GM18870 (cell line): ENCODE measurements around the gene SLIT3.

Source experiments
- ATAC-seq: cut with Tn5 transposase; IDR thresholded peaks from one replicate; pipeline ENCODE4 v1.9.1; 2021; ENCODE audit warnings: moderate library complexity; ENCODE audit not compliant: unreplicated experiment

Gene SLIT3

DNA sequence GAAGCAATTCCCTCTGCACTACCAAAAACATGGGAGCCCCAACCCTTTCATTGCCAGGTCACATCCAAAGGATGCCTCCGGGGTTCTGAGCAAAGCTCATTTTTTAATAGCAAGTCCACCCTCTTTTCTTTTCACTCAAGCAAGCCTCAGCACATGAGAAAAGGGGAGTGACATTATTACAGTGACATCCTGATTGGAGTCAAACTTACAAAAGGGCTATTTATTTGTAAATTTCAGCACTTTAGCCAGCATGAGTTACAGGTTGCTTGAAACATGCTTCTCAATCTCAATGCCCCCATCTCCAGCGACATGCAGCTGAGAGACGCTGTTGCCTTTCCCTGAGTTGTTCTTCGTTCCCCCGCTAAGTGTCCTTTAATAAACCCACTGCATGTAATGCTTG is 483.3 kb downstream of the SLIT3 start:
- ATAC-seq: no peak

DNA sequence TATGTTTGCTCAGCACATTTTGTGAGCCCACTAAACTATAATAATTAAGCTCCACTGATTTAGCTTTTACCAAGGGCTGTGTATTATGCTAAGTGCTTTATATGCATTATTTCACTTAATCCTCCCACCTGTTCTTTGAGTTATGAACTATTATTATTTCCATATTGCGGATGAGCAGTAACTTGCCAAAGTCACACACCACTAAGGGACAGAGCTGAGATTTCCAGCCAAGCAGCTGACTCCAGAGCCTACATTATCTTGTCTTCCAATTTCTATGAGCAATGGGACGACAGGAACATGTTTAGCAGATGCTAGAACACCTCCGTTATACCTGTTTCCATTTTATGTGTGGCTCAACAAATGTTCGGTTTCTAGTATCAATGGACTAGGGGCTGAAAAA is 484.3 kb downstream of the SLIT3 start:
- no peak for ATAC-seq

DNA sequence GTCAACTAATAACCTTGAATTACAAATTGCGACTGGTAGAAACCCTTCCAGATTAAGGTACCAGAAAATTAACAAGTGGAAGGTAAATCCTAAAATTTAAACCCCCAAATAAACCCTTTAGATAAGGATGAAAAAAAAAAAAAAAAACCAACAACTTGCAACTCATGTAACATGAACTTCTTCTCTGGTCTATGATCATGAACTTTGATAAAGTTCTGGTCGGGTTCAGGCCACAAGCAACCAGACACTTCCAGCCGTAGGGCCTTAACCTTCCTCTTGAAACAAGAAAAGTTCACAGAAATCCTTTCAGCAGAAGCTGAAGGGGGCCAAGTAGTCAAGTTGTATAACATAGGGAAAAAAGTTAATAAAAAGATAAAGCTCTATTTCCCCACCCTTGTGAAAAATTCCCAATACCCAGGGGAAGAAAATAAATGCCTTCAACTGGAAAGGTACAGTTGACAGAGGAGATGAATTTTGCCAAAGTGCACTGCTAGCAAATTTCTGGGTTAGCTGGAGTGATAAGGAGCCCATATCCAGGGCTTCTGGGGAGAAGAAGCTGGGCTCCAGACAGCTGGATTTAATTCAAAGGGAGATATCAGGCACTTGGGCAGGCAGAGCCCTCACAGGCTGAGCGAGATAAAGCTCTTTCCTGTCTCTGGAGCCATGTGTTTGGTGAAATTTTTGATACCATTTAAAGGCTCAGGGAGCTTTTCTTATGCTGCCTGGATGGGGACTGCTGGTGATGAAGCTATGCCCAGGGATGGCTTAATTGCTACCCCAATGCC is 487.6 kb downstream of the SLIT3 start:
- no peak for ATAC-seq

DNA sequence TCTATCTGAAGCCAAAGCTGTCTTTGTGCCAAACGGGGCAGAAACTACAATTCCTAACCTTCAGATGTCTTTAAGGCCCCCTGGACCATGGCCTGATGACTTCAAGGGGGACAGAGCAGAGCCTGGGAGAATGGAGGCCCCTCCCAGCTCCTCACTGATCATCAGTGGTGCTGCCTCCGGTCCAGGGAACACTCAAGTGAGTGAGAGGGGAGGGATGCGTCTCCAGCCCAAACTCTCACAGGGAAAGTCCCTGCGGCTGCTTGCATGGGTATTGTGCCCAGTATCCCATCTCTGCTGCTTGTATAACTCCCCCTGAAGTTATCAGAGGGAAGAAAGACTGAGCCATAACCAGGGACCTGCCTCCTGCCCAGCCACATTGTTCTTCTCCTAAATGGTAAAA is 490.3 kb downstream of the SLIT3 start:
- ATAC-seq: no peak

DNA sequence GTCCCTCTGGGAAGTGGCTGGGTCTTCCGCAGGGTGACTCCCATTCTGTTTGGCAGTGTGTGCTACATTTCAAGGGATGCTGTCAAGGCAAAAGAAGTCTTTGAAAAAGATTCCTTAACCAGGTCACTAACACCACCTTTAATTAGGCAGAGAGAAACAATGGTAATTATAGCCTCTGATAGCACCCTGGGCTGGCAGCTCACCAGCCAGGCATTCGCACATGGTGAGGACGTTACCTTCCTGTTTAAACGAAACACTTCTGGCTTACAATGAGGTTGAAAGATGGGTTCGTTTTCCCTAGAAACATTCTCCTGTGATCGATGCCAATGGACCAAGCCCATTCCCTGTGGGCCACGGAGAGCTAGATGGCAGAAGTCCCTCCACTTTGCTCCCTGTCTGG is 491.7 kb downstream of the SLIT3 start:
- ATAC-seq: no peak

DNA sequence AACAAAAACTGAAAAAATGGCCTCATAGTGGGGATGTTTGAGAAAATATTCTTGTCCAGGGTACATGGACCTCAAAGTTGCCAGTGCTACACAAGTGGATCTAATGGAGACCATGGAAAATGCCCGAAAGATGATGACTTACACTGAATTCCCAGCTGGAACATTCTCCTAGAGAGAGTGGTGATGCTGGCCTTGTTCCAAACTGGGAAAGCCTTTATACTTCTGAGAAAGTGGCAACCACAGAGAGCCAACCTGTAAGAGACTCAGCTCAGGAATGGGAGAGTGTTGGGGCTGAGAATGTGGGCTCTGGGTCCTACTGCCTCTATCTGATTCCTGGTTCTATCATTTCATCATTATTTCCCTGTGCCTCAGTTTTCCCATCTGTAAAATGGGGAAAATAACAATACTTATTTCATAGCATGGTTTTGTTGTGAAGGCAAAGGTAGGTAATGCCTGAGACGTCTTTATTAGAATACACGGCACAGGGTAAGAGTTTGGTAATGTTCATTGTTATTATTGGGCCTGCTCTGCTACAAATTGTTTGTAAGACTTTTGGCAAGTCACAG is 492.8 kb downstream of the SLIT3 start:
- ATAC-seq: no peak

DNA sequence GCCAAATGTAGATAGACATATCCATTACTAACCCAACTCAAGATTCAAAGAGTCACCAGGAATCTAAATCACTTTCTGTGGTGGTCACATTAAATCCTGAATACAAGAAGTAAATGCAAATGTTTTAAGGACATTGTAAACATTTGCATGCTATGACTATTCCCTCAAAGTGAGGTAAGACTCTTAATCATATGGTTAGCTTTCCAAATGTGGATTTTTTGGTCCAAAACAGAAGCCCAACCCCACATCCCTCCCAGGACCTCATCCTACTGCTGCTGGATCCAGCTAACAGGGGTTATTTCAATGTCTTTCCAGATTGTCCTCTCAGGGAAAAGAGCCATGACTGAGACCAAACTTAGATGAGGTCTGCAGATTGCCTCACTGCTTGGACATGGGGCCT is 493.7 kb downstream of the SLIT3 start:
- ATAC-seq: no peak

DNA sequence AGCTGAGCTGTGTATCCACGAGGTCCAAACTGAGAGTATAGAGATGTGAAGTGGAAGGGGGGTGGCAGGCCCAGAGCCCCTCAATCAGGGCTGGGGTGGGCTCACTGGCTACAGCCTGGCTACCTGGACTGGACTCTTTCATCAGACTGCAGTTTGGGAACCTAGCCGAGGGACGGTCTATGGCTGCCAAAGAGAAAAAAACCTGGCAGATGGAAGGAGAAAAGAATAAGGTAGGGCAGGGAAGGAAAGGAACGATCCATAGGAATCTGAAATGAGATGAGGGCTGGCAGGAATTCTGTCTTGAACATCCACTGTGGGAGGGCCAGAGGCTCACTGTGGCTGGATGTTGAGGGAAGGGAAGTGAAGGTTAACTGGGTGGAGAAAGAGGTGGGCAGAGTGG is 497.4 kb downstream of the SLIT3 start:
- no peak for ATAC-seq

DNA sequence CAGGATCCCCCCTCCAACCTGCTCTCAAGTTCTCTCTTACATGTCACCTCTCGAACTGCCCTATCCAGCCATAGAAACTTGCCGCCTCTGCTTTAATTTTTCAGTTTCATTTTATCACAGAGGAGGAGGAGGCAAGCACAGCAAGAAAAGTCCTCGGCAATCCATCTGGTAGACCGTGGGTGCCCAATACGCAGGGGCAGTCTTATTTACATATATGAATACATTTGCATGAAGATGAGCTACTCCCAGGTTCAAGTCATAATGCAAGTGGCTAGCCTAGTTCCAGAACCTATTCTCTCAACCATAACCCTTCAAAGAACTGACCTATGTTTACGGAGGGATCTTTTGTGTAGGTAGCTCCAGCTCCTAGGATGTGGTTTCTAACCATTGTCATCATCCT is 498.6 kb downstream of the SLIT3 start:
- ATAC-seq: no peak

DNA sequence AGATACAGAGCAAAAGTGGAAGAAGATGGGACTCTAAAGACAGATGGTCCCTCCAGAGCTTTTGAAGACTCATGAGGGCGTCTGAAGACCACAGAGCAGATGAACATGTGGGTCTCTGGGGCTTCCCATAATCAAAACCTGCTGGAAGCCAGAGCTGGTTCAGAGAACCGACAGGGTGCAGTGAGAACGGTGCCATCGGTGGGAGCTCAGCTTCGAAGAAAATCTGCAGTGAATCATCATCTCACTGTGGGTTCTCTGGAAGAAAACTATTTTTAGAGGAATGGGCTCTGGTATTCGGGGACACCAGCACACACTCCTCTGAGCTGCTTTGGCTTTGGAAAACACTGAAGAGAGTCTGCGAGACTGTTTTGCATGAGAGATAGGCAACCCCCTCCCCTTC is 499.4 kb downstream of the SLIT3 start:
- ATAC-seq: no peak

DNA sequence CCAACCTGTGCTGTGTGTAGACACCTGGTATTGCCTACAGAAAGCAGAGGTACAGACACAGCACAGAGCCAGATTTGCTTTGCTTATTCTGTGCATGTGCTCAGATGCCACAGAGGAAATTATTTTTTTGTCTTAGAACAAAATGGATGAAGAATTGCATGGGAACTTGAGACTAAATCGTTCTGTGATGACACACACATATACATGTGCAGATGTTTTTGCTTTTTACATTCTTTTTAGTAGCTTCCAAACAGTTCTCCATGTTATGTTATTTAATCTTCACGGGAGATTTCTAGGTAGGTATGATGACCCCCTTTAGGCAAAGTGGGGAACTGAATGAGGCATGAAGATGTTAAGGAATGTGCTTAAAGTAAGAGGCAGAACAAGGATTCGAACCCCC is 500.2 kb downstream of the SLIT3 start:
- ATAC-seq: no peak

DNA sequence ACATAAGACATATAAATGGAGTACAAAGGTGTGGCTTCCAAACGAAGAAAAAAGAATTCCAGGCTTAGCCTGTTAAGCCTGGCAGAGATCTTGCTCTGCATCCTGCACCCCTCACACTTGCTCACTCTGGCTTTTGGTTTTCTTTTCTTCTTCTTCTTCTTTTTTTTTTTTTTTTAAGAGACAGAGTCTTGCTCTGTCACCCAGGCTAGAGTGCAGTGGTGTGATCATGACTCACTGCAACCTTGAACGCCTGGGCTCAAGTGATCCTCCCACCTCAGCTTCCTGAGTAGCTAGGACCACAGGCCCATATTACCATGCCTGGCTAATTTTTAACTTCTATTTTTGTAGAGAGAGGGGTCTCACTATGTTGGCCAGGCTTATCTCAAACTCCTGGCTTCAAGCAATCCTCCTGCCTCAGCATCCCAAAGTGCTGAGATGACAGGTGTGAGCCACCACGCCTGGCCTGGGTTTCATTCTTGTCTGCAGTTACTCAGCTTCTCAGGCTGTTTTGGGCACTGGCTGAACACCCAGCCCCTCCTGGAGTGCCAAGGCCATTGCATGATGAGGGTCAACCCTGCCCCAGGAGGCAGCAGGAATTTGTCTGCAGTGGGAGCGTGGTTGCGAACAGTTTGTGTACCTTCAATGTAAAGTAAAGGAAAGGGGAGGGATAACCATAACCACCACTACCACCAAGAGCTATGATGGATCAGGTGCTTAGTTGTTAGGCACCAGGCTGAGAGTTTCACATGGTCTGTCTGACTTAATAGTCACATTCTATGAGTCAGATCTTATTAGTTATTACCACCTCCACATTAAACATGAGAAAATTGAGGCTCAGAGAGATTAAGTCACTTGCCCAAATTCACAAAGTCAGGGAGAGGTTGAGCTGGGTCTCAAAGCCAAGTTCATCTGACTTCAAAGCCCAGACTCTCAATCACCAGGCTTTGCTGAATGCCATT is 502.6 kb downstream of the SLIT3 start:
- no peak for ATAC-seq

DNA sequence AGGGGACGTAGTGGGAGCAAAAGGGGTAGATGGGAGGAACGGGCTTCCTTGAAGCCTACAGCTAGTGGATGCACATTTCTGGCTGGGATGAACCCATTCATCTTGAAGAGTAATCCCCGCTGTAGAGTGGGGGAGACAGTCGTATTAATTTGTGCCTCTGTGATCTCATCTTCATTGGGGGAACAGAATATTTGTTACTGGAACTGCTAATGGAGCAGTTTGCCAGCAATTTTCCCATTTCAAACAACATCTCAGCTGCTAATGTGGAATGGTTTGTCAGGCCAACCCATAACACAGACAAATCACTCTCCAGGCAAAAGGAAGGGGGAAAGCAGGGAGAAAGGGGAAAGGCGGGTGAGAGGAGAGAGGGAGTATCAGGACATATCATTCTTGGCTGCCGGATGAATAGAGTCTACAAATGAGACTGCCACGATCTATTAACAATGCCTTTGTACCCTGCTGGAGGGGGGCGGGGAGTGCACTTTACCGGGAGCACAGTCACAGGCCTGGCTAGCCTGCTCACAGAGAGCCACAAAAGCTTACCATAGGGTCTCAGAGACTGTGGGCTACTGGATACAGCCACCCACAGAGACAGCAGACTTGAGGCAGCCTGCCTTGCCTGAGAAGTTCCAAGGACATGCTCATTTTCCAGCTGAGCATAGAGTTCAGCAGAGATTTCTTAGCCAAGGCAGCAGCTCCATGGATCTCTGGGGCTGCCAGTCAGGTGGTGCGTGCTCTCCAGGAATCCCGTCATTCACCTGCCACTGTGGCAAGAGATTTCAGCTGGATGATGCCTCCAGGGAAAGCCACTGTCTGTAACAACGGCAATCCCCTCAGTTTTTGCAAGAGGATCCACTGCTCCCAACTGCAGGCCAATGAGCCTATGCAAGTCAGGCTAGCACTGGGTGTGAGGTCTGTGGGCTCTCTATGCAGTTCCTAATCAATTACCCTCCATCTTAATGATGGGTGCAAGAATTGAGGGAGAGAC is 504.1 kb downstream of the SLIT3 start:
- ATAC-seq: no peak

DNA sequence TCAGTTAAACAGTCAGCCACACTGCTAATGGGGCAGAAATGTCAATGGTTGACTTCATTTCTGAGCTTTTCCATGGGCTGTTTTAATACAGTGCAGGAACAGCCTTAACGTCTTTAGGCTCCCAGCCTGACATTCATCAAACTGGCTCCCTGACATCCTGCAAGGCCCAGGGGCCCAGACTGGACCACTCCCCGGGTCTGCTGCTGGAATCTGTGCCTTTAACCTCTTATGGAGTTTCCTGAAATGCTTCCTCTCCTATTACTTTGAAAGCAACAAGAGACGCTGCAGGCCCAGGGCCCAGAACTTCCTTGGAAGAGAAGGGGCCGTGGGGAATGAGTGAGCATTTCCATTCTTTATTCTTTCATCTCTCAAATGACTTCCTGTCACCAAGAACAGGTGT is 504.9 kb downstream of the SLIT3 start:
- ATAC-seq: no peak

DNA sequence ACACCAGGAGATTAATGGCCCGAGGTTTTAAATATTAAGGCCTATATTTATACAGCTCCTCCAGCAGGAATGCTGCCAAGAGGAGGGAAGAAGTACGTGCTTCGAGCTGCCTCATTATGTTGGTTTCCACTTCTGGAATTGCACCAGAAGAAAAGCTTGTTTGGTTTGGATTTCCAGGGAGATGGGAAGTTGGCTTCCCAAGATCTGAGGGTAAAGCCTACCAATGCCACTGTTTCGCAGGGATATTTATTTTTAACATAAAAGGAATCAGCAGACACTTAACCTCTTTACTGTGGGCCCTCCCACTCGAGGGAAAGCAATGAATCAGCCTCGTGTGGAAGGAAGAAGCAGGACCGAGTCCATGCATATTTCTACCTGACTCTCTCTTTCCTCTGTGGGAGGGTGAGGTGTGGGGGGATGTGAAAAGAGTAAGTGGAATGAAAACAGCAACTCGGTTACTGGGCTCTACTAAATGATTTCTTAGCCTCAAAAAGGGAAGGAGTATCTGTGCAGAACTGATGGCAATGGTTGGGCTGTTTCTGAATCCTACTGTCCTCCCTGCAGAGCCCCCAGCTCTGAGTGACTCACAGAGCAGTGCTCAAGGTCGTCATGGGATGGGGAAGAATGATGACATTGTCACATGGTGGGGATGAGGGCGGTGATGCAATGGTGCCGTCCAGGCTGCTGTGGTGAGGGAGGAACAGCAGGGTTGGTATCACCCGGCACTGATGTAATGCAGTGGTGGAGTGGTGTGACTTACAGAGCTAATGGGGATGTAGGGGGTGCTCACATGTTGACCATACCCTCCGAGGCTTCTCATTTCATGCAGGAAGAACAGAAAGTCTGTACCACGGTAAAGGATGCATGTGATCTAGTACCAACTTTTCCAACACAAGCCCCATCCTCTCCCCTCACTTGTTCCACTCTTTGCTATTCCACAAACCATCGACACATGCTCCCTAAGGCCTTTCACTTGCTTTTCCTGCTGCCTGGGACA is 506.8 kb downstream of the SLIT3 start:
- no peak for ATAC-seq

DNA sequence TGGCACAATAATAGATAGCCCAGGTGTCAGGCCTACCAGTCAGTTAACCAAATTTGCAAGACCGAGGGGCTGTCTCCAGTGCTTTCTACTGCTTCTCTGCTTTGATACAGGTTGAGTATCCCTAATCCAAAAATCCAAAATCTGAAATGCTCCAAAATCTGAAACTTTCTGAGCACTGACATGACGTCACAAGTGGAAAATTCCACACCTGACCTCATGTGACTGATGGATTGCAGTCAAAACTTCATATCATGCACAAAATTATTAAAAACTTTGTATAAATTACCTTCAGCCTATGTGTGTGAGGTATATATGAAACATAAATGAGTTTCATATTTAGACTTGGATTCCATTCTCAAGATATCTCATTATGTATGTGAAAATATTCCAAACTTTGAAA is 508.3 kb downstream of the SLIT3 start:
- ATAC-seq: no peak

DNA sequence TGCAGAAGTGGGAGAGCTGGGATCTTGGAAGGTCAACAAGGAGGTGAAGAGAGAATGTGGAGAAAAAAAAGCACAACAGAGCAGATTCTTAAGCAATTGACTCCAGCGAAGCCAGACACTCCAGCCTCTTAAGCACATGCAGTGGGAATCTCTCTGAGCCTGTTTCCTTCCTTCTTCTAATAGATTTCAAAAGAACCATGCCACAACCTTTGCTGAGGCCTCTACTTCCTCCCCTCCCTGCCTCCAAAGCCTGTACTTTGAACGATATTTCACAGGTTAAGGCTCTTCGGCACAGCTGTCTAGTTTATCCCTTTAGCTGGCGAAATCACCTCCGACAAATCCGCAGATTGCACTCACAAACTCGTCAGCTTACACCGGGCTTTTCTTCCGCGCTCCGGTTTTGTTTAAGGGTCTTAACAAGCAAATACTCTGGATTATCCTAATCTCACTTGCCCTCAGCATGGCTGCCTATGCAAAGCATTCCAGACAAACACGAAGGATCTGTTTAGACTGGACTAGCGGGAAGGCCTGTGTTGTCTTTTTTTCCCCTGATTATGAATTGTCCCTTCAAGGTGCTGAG is 510.2 kb downstream of the SLIT3 start:
- ATAC-seq: no peak

DNA sequence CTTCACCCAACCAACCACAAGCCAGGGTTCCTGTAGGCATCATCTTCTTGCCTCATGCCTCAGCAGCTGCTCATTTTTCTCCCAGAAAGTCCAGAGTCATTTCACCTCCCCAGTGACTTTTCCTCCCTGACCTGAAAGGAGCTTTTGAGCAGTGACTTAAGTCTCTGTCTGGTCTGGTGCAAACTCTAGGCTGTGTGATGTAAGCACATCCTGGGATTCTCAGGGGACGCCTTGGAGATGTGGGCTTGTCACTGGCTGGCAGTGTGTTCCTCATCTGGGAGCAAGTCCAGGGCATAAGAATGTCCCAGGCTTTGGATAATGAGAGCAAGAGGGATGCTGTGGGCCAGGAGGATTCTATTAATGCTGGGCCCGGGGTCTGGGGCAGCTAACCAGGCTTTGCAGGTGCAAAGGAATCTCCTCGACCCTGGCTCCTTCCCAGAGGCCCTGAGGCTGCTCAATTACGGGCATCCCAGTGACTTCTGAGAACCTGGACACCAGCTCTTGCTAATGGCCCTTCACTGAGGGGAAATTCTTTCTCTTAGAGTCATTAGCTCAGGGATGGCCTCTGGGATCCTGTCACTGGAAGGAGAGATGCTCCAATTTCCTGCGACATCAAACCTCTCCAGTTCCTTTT is 510.8 kb downstream of the SLIT3 start:
- ATAC-seq: no peak

DNA sequence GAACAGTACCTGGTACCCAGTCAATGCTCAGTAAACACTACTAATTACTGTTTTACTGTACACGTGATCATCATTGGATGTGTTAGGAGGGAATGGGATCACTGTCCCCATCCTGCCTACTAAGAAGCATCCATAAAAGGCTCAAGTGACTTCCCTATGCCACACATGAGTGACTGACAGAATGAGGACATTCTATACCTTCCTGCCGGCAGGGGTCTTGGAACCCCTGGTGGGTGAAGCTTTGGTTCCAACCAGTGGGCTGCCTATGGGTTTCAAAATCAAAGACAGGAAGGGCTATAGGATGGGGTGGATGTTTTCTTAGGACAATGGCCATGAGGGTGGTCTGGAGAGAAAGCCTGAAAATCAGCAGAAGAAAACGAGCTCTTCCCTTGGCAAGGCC is 512.2 kb downstream of the SLIT3 start:
- no peak for ATAC-seq
